ENCODE results near the gene HNRNPCL4.
"Not testable (repeated sequence)": the region's sequence is repeated elsewhere in the genome, so short reads cannot be mapped to it uniquely, and the experiment has no call there.

Gene HNRNPCL4

GRCh38 chr1:13165531-13165930, at the start of gene HNRNPCL4:
HNRNPCL4 (minus strand) TSS chr1:13165631; CDS start chr1:13165467, 164 bp downstream.
- not testable (repeated sequence) for DNase-seq

- DNase-seq, result not testable (repeated sequence)
Measured at GRCh38 chr1:13208712-13209111, 43.3 kb upstream of the HNRNPCL4 start.

GRCh38 chr1:13201309-13201708, 35.9 kb upstream of the HNRNPCL4 start, which contains the start of gene PRAMEF13:
PRAMEF13 (minus strand) TSS chr1:13201409; CDS start chr1:13199589, 1,820 bp downstream.
- not testable (repeated sequence) for DNase-seq

DNA sequence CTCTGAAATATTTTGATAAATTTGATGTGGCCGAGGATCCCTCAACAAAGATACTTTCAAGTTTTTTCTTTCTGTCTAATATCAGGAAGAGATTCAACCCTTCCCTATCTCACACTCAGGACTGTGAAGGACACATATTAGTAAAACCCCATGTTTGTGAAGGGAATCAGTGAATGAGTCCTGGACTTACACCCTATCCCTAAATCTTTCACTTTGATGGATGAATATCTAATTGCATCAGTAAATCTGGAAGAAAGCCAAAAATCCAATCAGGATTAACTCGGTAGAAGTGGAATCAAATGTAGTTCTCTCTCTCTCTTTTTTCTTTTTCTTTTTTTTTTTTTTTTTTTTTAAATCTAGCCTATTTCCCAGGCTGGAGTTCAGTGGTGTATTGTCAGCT, 6.1 kb upstream of the HNRNPCL4 start, which contains the start of gene PRAMEF9:
PRAMEF9 (plus strand) TSS at position 301 of the 400 bp plus-strand sequence. CDS start 3,433 bp downstream, outside the sequence.
- DNase-seq, result not testable (repeated sequence)

DNA sequence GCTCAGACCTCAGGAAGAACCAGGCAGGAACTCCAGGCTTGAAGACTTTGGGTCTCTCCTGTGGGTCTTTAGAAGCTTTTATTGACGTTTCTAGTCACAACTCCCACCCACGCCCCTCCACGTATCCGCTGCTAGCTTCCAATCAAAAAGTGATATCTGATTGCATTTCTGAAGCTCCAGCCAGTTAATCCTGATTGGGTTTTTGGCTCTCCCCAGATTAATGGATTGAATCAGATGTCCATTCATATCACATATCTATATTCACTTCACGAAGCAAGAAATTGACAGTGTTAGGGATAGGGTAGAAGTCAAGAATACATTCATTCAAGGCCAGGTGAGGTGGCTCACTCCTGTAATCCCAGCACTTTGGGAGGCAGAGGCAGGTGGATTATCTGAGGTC, 9.5 kb downstream of the HNRNPCL4 start, which contains the start of gene PRAMEF26:
PRAMEF26 (minus strand) TSS at position 101 of the 400 bp plus-strand sequence. CDS start 2,914 bp downstream, outside the sequence.
- DNase-seq, result not testable (repeated sequence)

DNA sequence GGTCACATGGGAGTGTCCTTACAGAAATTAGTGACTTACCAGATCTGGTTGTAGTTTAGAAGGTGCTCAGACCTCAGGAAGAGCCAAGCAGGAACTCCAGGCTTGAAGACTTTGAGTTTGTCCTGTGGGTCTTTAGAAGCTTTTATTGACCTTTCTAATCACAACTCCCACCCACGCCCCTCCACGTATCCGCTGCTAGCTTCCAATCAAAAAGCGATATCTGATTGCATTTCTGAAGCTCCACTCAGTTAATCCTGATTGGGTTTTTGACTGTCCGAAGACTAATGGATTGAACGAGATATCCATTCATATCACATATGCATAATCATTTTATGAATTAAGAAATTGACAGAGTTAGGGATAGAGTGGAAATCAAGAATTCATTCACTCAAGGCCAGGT, 48.7 kb downstream of the HNRNPCL4 start, which contains the start of gene HNRNPCL2:
HNRNPCL2 (minus strand) TSS at position 101 of the 400 bp plus-strand sequence. CDS start 454 bp downstream, outside the sequence.
- DNase-seq, result not testable (repeated sequence)
